ENCODE data around the gene CCM2.

CCM2 gene

GRCh38 chr7:45080958-45081669 lies 81.1 kb downstream of the CCM2 start:
- peaks cover 13% of the 10 kb centered on the region for H3K4me1 Mint-ChIP-seq
- ATAC-seq (replicated peaks; ENCODE audit: extremely low read depth, poor library complexity, severe bottlenecking) (no peak), DNase-seq (ENCODE audit: low spot score in 2 of 2) (no peak)
- H3K27me3 Mint-ChIP-seq: no peaks in the 10 kb centered on the region
- H3K36me3 Mint-ChIP-seq (ENCODE audit: insufficient read depth): peaks cover 9% of the 10 kb centered on the region
- no peak overlapping the region for H3K4me3 Mint-ChIP-seq
- no peaks in the 10 kb centered on the region for H3K9me3 Mint-ChIP-seq
- H3K27ac Mint-ChIP-seq (ENCODE audit: low read depth): peak overlapping the region; percentile 77

GRCh38 chr7:45081670-45081974 lies 81.6 kb downstream of the CCM2 start:
- Mint-ChIP-seq H3K36me3 (ENCODE audit: insufficient read depth) (peaks cover 9% of the 10 kb centered on the region), H3K9me3 (no peaks in the 10 kb centered on the region), H3K27ac (ENCODE audit: low read depth) (no peak overlapping the region), H3K27me3 (no peaks in the 10 kb centered on the region), H3K4me1 (peaks cover 13% of the 10 kb centered on the region), H3K4me3 (no peak overlapping the region)
- ATAC-seq (replicated peaks; ENCODE audit: extremely low read depth, poor library complexity, severe bottlenecking) (no peak), DNase-seq (ENCODE audit: low spot score in 2 of 2) (no peak)

GRCh38 chr7:45082031-45082830 lies 82.2 kb downstream of the CCM2 start:
- ATAC-seq (replicated peaks; ENCODE audit: extremely low read depth, poor library complexity, severe bottlenecking) (no peak), DNase-seq (ENCODE audit: low spot score in 2 of 2) (no peak)
- Mint-ChIP-seq H3K36me3 (ENCODE audit: insufficient read depth) (peaks cover 9% of the 10 kb centered on the region), H3K27ac (ENCODE audit: low read depth) (peak overlapping the region; percentile 76), H3K4me3 (no peak overlapping the region), H3K9me3 (no peaks in the 10 kb centered on the region), H3K27me3 (no peaks in the 10 kb centered on the region), H3K4me1 (peaks cover 13% of the 10 kb centered on the region)

DNA sequence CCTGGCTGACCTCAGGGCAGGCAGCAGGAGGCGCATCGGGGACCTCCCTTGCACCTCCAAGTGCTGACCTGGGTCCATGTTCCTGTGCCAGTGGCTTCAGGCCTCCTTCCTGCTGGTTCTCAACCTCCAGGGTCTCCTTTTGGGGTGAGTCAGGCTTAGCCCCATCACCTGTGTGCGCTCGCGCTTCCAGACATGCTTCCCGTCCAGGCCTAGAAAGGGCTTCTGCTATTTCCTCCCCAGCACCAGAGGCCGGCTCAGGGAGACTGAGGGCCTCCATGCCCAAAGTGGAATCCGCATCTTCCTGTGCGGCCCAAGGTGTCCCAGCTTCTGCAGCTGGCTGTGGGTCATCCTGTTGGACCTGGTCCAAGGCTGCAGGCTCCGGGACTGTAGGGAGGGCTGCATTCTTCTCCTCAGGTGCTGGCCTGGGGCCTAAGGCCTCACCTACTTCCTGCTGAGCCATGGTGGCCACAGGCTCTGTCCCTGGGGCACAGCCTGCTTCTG lies 82.9 kb downstream of the CCM2 start:
- DNase-seq (ENCODE audit: low spot score in 2 of 2): no peak
- Mint-ChIP-seq H3K4me3 (no peak overlapping the region), H3K27ac (ENCODE audit: low read depth) (peak overlapping the region; percentile 76)

GRCh38 chr7:45084336-45084735 lies 84.3 kb downstream of the CCM2 start:
- Mint-ChIP-seq H3K9me3 (no peaks in the 10 kb centered on the region), H3K27me3 (peaks cover 2% of the 10 kb centered on the region), H3K27ac (ENCODE audit: low read depth) (no peak overlapping the region), H3K36me3 (ENCODE audit: insufficient read depth) (peaks cover 3% of the 10 kb centered on the region), H3K4me3 (no peak overlapping the region), H3K4me1 (no peaks in the 10 kb centered on the region)
- no peak for DNase-seq (ENCODE audit: low spot score in 2 of 2)
- ATAC-seq (replicated peaks; ENCODE audit: extremely low read depth, poor library complexity, severe bottlenecking): no peak

More for the DNA sequence above, 82.9 kb downstream of the CCM2 start:
- peaks cover 10% of the 10 kb centered on the region for H3K4me1 Mint-ChIP-seq
- peaks cover 7% of the 10 kb centered on the region for H3K36me3 Mint-ChIP-seq (ENCODE audit: insufficient read depth)
- no peak for ATAC-seq (replicated peaks; ENCODE audit: extremely low read depth, poor library complexity, severe bottlenecking)
- H3K9me3 Mint-ChIP-seq: no peaks in the 10 kb centered on the region
- no peaks in the 10 kb centered on the region for H3K27me3 Mint-ChIP-seq

GRCh38 chr7:45084901-45085618 lies 85.1 kb downstream of the CCM2 start:
- Mint-ChIP-seq H3K4me1 (no peaks in the 10 kb centered on the region), H3K27me3 (peaks cover 9% of the 10 kb centered on the region), H3K4me3 (no peak overlapping the region), H3K36me3 (ENCODE audit: insufficient read depth) (peaks cover 2% of the 10 kb centered on the region), H3K27ac (ENCODE audit: low read depth) (no peak overlapping the region), H3K9me3 (no peaks in the 10 kb centered on the region)
- no peak for ATAC-seq (replicated peaks; ENCODE audit: extremely low read depth, poor library complexity, severe bottlenecking)
- DNase-seq (ENCODE audit: low spot score in 2 of 2): no peak

GRCh38 chr7:45085619-45086200 lies 85.7 kb downstream of the CCM2 start:
- H3K9me3 Mint-ChIP-seq: no peaks in the 10 kb centered on the region
- H3K27ac Mint-ChIP-seq (ENCODE audit: low read depth): no peak overlapping the region
- no peak overlapping the region for H3K4me3 Mint-ChIP-seq
- H3K27me3 Mint-ChIP-seq: peaks cover 10% of the 10 kb centered on the region
- no peak for ATAC-seq (replicated peaks; ENCODE audit: extremely low read depth, poor library complexity, severe bottlenecking)
- H3K4me1 Mint-ChIP-seq: no peaks in the 10 kb centered on the region
- no peak for DNase-seq (ENCODE audit: low spot score in 2 of 2)
- peaks cover 2% of the 10 kb centered on the region for H3K36me3 Mint-ChIP-seq (ENCODE audit: insufficient read depth)

GRCh38 chr7:45086331-45087065 lies 86.5 kb downstream of the CCM2 start:
- DNase-seq (ENCODE audit: low spot score in 2 of 2) (no peak), ATAC-seq (replicated peaks; ENCODE audit: extremely low read depth, poor library complexity, severe bottlenecking) (no peak)
- Mint-ChIP-seq H3K4me1 (no peaks in the 10 kb centered on the region), H3K4me3 (no peak overlapping the region), H3K27ac (ENCODE audit: low read depth) (no peak overlapping the region), H3K36me3 (ENCODE audit: insufficient read depth) (peaks cover 2% of the 10 kb centered on the region), H3K27me3 (peaks cover 10% of the 10 kb centered on the region), H3K9me3 (no peaks in the 10 kb centered on the region)

- H3K4me1 Mint-ChIP-seq: no peaks in the 10 kb centered on the region
- H3K27me3 Mint-ChIP-seq: peaks cover 10% of the 10 kb centered on the region
- H3K9me3 Mint-ChIP-seq: no peaks in the 10 kb centered on the region
- DNase-seq (ENCODE audit: low spot score in 2 of 2) (no peak), ATAC-seq (replicated peaks; ENCODE audit: extremely low read depth, poor library complexity, severe bottlenecking) (no peak)
- H3K27ac Mint-ChIP-seq (ENCODE audit: low read depth): no peak overlapping the region
- peak overlapping the region; percentile 38 for H3K4me3 Mint-ChIP-seq
- H3K36me3 Mint-ChIP-seq (ENCODE audit: insufficient read depth): peaks cover 2% of the 10 kb centered on the region
Measured at GRCh38 chr7:45087301-45088145, 87.5 kb downstream of the CCM2 start.

- H3K4me1 Mint-ChIP-seq: no peaks in the 10 kb centered on the region
Measured at GRCh38 chr7:45088146-45088701, 88.2 kb downstream of the CCM2 start.

GRCh38 chr7:45088821-45089340 lies 88.9 kb downstream of the CCM2 start, which contains the start of gene NACAD:
NACAD (minus strand) TSS chr7:45088969; CDS start chr7:45088894, 75 bp downstream.
- ATAC-seq (replicated peaks; ENCODE audit: extremely low read depth, poor library complexity, severe bottlenecking) (peak; percentile 35), DNase-seq (ENCODE audit: low spot score in 2 of 2) (no peak)
- Mint-ChIP-seq H3K36me3 (ENCODE audit: insufficient read depth) (peaks cover 2% of the 10 kb centered on the region), H3K9me3 (peaks cover 4% of the 10 kb centered on the region), H3K4me3 (peak within 1 kb of the TSS; percentile 74), H3K4me1 (no peaks in the 10 kb centered on the region), H3K27ac (ENCODE audit: low read depth) (peak within 1 kb of the TSS; percentile 79), H3K27me3 (peaks cover 10% of the 10 kb centered on the region)

More at GRCh38 chr7:45088146-45088701, 88.2 kb downstream of the CCM2 start:
- peaks cover 10% of the 10 kb centered on the region for H3K27me3 Mint-ChIP-seq
- H3K4me3 Mint-ChIP-seq: peak overlapping the region; percentile 38
- H3K27ac Mint-ChIP-seq (ENCODE audit: low read depth): no peak overlapping the region
- DNase-seq (ENCODE audit: low spot score in 2 of 2) (no peak), ATAC-seq (replicated peaks; ENCODE audit: extremely low read depth, poor library complexity, severe bottlenecking) (no peak)
- no peaks in the 10 kb centered on the region for H3K9me3 Mint-ChIP-seq
- peaks cover 2% of the 10 kb centered on the region for H3K36me3 Mint-ChIP-seq (ENCODE audit: insufficient read depth)
